Stimulated activated CD4-positive, alpha-beta T cell treated with anti-CD3 and anti-CD28 coated beads, TNF-alpha, amount 100 ng/mL, for 24 hours (primary cell): ENCODE results near the gene AFAP1.
A peak's percentile ranks its signal among the peaks of the same experiment; 100 is the strongest.

Experiments
- DNase-seq, 3 experiments: peaks; one replicate each; pipeline ENCODE4 v3.0.0-alpha.2; 2020; ENCODE audit warnings: low read depth in 3 of 3

The AFAP1 gene

DNA sequence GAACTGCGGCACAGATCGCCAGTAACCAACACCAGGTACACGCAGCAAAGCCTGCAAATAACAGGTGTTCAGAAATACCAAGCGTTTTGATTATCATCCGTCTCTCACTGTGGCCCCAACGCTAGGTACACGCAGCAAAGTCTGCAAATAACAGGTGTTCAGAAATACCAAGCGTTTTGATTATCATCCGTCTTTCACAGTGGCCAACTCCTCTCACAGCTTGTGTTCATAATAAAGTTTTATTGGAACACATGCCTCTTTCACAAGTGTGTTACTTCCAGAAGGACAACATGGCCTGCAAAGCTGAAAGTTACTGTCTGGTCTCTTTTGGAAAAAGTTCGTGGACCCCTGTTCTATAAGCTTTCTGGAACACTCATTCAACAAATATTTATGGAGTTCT lies 153.1 kb downstream of the AFAP1 start:
- DNase-seq = no peak

DNA sequence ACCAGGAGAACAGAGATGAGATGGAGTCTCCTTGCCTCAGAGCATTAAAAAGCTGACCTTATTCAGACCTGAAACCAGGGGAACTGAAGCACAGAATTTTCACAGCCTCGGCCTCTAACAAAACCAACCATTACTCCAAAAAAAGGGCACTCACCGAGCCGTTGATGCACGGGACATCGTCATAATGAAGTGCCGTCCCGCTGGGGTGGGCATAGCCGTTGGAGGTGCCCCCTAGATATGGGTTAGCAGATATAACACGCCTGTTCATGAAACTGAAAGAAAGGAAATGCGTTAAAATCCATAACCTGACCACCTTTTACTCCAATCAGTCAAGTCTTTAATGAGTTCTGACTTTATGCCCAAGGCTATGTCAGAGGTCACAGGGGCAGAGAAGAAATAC lies 153.6 kb downstream of the AFAP1 start:
- no peak for DNase-seq

DNA sequence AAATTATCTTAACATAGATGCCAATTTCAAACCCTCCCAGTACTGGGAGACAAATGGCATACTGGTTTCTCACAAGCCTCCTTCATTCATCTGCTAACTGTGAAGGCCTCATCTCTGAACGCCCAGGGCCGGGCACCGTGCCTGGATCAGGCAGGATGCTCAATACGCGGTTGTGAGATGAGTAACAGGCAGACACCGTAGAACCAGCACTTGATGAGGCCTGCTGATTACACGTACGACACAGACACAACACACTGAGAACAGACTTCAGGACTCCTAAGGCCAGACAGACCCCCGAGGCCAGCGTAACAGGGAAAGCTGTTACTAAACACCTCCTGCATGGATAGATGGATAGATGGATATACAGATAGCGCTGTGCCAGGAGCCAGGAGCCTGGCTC lies 154.6 kb downstream of the AFAP1 start:
- peak in 1 of 3 experiments; percentile 28 for DNase-seq

DNA sequence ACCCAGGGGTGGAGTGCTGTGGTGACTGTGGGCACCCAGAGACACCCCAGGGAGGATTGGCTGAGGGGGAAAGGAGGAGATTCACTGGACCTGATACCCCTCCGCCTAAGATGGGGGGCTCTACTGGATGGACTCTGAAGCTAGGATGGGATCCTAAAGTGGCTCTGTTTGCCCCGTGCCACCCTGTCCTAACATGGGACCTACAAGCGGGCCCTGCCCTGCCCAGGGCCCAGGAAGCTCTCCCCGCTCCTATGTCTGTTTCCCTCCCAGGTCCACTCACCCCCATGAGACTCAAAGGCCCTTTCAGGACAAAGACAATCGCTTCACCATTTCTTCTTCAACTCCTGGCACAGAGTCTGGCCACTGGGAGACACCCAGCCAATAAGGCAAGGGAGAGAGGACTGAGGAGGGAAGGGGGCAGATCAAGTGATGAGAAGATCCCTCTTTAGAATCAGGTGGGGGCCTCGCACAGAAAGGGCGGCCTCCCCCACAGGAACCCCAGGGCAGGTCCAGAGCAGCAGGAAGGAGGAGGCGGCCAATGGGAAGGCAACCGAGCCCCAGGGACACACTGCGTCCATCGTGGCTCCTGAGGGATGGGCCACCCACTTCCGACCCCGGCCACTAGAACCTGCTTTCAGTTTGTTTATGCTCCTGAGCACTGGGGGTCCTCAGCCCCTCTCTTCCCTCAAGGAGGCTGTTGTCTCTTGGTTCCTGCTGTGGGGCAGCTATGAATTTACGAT lies 155.4 kb downstream of the AFAP1 start:
- DNase-seq = no peak

DNA sequence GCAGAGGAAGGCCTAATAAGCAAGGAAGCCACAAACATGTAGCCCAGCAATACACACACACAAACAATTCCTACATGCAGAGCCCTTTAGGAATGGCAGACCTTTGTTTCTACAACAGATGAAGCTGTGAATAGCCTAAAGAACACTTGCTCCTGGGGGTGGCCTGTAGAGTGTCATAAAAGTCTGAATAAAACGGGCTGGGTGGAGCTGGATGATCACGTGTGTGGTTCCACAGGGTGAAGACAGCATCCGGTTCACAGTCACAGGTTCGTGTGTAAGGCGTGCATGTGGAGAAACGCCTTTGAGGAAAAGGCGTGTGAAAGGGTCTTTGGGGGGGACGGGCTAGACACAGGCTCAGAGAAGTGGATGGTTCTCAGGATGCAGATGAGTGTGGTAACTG lies 156.1 kb downstream of the AFAP1 start:
- DNase-seq = no peak

DNA sequence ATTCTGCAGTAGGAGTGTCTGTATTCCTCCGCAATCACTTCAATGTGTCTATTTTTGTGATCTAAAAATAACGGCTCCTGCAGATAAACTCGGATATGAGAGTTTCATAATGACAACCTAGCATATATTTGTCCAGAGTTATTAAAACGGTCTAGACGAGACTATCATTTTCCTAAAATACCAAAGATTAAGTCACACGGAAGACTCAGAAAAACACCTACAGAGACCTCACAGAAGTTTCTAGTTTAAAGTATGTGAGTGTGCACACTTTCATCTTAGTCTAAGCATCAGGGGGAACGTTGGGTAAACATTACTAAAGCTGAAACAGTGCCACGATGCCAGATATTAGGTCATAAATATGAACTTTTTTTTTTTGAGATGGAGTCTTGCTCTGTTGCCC lies 156.9 kb downstream of the AFAP1 start:
- DNase-seq = no peak

DNA sequence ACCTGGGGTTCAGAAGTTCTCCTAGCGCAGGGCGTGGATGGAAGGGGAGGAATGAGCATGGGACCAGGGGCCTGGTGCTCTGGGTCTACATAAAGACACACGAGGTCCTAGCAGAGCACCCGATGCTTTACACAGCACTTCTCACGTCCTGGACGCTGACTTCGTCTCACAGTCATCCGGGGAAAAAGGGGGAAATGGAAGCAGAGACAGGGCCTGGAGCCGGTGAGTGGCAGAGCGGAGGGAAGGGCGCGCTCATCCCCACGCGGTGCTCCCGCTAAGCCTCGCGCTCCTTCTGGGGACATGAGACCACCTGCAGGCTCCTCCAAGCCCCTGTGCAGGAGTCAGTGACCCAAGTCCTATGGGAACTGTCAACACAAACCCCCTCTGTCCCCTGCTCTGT lies 157.7 kb downstream of the AFAP1 start:
- no peak for DNase-seq

DNA sequence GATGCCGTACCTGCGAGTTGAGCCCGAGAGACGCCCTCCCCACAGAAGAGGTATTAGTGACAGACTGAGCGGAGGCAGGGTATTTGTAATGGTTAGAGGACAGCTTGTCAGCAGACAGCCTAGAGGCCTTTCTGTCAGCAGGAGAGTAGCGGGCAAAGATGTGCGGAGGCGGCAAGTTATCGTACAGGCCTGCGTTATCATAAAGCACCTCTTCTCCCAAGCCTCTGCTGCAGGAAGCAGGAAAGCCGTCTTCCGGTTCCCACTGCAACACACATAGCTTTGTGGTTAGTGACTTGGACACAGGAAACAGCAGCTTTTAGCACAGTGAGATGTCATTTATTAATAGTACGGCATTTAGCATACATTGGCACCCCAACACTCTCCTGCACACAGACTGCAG lies 158.3 kb downstream of the AFAP1 start:
- peak in 1 of 3 experiments; percentile 36 for DNase-seq

DNA sequence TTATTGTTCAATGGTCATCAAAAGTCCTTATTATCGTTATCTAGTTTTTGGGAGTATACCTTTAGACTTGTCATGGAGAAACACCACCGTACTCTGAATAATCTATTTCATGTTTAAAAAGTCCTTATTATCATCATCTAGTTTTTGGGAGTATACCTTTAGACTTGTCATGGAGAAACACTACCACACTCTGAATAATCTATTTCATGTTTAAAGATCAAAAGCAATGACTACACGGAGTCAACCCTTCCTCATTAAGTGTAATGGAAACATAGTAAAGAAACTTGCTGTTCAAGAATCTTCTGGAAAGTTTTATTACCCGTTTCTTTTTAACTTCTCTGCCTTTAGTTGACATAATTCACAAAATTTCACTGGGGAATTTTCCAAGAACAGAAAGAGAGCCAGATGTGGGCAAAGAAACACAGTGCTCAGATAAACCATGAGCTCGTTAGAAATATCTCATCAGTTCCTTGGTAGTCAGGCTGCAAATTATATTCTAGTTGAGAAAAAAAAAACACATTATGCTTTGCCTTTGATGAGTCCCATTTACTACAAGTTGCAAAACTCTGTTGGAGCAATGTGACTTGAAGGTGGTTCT lies 158.8 kb downstream of the AFAP1 start:
- no peak for DNase-seq

DNA sequence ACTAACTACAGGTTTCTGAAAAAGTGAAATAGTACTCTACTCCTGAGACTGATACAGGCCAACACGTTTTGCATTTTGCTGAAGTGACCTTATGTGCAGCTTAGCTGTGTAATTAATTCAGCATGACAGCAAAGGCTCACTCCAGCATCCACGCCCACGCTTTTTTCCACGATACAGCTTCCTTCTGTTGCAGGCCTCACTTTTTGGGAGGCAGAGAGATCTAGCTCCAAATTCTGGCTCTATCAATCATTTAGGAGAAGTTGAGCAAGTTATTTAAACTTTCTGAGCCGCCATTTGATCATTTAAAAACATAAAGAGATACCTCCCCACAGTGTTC lies 160.3 kb downstream of the AFAP1 start:
- DNase-seq = no peak

DNA sequence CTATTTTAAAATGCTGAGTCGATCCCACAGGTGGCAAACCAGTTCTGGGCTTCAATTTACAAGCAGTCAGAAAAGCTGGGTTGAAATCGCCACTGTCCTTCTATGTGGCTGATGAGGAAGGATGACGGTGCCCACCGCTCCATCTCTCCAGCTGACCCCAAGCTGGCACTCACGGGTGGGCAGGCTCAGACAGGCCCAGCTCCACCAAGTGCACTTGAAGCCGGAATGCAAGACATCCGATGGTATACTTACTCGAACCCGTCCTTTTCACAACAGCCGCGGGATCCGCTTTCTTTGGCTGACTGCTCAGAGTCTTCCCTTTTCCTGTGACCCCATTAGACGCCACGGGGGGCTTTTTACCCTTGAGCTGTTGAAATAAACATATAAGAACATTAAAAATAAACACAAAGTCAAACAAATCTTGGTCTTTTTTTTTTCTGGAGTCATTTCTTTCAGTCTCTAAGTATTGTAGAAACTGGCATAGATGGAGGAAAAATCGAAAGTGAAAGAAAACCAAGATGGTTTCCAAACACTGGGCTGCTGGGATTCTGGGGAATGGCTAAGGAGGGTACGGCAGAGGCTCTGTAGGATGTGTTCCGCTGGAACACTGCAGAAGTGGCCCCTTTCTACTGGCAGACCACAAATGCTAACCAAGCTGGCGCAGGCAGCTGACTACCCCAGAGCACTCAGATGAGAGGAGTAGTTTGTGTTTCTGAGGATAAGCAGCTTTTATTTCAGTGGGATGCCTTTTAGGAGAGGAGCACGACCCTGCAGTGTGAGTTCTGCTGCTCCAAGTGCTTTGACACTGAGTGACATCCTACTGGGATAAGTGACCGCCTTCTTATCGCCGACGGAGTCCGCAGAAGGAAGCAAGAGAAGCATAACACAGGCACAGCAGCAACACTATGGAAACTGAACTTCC lies 160.9 kb downstream of the AFAP1 start:
- DNase-seq = no peak

DNA sequence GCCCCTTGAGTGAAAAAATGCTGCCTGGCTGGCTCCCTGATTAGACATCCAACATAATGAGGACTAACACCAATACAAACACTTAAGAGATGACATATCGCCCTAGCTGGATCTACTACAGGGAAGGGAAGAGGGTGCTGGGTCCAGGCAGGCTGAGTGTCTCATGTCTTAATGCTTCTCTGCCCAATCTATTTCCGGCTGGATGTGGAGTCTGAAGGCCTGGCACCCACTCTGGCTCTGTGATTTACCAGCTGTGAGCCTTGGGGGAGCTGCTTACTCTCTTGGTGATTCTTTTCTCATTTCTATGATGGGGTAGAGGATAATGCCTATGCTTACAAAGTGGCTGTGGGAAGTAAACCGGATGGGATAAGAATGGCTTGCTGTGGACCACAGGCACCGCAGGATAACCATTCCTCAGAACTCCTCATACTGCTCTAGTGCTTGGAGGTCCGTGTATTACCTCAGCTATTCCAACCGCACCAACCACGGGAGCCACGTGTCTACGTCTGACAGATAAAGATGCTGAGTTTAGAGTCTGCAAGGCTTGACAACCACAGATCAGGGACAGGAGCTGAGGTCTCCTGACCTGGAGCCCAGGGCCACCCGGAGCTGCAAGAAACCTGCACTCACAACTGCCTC lies 161.7 kb downstream of the AFAP1 start:
- DNase-seq = no peak

DNA sequence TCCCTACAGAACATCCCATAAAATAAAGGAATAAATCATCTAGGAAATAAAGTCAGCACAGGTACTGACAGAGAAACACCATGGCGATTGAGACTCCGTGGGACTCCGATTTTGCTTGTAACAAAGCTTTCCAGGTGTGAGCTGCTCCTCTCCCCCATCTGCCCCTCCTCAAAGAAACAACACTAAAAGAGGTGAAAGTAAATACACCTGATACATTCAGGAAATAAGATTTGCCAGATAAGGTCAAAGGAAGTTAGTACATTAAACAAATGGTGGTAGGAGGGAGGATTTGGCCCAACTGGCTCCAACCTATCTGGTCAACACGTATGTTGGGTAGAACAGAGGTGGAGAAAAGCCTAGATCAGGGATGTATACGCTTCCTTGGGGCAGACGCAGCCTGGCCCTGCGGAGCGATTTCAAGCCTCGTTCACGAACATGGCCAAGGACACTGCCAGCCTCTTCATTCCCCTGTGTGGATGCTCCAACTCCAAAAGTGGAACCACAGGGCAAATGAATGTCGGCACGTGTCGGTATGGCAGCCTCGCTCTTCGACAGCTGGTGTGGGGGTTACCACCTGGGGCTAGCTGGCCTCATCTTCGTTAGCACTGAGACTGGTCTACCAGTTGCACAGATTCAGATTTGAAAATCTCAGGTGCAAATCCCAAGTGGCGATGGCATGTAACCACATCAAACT lies 162.5 kb downstream of the AFAP1 start:
- DNase-seq = no peak

DNA sequence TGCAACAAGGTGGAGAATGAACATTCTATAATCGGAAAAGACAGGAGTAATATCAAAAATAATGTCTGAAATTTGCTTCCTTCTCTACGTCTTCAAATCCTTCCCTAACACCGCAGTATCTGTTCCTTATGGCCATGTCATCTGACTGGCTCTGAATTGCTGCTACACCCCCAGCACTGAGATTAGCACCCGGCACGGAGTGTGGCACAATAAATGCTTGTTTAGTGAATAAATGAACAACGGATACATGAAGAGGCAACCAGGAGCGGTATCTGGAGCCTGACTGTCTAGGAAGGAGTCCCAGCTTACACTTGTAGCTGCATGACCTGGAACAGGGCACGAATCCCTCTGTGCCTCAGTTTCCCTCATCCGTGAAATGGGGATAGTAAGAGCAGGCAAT lies 164.3 kb downstream of the AFAP1 start:
- no peak for DNase-seq

DNA sequence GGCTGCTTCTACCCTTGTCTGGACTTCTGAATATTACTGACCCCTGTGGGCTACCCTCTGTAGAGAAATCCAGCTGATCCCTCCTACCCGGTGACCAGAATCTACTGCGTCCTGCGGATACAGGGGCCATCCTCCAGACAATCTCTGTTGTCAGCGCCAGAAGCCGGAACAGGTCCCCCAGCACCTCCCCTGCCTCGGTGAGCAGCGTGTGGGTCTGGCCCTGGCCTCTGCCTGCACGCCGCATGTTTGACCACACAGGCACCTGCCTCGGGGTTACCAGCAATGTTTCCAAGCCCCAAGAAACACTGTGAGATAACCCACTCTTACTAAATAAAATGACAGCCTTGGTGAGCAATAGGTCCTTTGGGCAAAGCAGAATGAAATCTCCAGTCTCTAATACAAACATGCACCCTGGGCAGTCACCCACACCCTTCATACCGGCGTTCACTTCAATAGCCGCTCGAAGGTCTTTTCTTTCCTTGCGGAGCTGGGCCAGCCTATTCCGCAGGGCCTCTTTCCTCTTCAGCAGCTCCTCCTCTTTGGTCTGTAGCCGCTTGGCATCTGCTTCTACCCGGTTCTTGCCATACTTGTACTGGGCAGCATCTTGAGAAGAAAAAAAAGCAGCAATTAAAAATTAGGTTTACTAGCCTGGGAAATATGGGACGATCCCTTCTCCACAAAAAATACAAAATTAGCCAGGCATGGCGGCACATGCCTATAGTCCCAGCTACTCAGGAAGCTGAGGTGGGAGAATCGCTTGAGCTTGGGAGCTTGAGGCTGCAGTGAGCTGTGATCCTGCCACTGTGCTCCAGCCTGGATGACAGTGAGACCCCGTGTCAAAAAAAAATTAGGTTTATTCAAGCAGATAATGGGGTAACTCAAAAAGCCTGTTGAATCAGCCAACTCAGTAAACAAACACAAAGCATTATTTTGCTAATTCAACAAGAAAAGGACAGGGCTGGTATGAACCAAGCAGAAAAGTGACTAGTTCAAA lies 165.1 kb downstream of the AFAP1 start:
- DNase-seq = no peak

DNA sequence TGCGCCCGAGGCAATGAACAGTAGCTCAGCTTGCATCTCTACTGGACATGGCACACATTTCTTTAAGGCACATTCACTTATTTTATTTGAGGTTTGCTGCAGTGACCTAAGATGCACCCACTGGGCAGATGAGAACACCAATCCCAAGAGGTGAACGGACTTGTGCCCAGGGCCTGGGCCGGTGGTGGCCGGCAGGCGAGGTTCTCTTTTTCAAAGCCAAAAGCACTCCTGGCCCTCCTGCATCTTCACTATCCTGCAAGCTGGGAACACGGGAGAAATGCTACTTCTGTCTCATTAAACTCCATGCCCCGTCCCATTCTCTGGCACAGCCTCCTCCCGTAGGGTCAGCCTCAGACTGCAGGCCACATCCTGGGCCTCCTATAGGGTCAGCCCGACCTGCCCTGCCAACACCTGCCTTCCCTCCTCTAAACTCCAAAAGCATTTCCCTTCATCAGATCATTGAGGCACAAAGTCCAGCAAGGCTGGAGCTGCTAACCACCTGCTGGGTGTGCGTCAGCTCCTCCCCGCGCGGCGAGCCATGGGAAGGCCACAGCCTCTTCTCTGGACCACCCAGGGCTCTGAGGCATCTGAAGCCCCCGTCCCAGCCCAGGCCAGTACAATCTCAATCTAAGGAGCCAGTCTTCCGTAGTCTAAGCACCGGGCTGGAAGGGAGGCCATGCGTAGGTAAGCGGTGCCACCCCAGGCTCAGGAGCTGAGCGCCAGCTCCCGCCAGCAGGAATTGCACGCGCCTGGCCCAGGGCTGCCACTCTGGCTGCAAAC lies 166.1 kb downstream of the AFAP1 start:
- no peak for DNase-seq

DNA sequence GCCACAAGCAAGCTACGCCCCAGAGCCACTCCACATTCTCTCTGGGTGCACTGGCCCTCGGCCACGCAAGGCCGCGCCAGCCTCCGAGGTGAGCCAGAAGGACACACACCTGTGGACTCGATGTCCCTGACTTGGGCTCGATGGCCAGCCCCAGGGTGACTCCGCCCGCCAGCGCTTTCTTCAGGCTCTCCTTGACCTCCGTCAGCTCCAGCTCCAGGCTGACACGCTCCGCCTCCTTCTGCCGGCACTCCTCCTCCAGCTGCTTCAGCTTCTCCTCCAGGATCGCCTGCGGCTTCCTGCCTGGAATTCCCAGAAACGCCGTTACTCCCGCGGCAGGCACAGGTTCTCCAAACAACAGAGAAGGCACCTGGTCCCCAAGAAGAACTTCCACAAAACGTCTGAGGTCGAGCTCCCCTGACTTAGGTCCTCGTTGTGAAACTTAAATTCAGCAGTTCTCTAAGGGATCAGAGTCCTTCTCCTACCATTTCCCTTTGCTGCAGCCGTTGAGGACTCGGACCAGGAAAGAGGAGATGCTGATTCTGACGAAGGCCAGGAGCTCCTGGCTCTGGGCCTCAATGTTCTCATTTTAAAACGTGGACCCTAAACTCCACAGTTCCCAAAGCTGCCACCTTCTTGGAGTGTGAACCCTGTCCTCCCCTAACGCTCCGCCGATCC lies 166.8 kb downstream of the AFAP1 start:
- no peak for DNase-seq

DNA sequence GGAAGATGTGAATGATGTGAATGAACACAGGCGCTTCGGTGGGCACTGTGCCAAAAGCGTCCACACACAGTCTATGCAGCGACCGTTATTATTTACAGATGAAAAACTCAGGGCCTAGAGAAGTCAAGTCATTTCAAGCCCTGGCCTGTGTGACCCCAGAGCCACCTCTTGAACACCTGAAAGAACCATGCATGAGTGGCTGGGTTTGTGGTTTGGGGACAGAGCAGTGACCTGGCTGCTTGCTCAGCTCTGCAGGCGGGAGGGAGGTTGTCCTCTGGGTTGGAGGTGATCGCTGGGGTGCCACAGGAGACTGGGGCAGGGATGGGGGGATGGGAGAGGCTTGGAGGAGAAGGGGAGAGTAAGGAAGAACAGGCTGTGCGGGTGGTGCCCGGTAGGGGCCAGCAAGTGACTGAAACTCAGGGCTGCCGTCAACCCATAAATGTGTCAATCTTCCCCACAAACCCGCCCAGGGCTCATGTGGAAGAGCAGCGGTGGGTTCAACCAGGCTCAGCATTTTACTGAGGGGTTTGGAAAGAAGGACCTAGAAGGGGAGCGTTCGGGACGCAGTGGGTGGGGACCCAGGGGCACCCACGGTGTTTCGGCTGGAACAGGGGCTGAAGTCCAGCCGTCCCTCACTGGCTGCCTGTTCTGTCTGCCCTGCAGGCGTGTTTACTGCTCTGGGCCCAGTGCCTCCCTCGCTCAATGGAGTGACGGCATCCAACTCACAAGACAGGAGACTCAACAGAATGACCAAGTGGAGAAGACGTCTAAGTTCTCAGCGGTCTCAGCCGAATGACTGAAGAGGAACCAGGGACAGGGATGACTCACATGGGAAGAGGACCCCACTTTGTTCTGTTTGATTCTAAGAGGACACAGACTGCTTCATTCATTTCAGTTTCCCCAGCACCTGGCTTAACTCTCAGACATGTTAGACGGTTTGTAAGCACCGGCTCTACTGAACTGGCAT lies 167.8 kb downstream of the AFAP1 start:
- no peak for DNase-seq
